GM19025 (cell line): Measurements from ENCODE around the gene DLG1.

Source experiments
- ATAC-seq: cut with Tn5 transposase; IDR thresholded peaks from one replicate; pipeline ENCODE4 v1.9.1; 2021; ENCODE audit warnings: mild to moderate bottlenecking, low read depth, moderate library complexity; ENCODE audit not compliant: unreplicated experiment

The DLG1 gene

DNA sequence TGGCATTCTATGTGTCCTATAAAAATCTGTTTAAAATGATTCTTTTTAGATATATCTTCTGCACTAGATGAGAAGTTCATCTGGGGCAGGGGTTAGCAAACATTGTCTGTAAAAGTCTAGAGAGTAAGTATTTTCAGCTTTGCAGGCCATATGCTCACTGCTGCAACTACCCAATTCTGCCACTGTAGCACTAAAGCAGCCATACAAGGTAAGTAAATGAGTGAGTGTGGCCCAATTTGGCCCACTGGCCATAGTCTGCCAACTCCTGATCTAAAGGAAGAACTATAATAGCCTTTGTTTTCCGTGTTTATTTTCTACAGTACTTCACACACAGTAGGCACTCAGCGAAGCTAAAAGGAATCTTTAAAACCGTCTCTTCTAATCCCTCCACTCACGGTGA, 42.3 kb downstream of the DLG1 start:
- no peak for ATAC-seq

DNA sequence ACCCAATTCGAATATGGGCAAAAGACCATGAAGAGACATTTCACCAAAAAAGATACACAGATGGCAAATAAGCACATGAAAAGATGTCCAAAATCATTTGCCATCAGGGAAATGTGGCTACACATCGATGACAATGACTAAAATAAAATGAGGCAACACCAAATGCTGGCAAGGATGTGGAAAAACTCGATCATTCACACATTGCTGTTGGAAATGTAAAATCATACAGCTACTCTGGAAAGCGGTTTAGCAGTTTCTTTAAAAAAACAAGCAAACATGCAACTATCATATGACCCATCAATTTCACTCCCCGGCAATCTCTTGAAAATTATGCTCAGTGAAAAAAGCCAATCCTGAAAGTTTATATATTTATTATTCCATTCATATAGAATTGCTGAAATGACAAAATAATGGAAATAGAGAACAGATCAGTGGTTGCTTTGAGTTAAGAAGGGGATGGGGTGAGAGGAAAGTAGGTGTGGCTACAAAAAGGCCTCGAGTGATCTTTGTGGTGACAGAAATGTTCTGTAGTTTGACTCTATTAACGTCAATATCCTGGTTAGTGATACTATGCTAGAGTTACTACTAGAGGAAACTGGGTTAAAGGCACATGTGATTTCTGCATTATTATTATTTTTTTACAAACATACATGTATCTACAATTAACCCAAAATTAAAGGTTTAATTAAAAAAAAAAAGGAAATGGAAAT, 45.0 kb downstream of the DLG1 start:
- no peak for ATAC-seq

DNA sequence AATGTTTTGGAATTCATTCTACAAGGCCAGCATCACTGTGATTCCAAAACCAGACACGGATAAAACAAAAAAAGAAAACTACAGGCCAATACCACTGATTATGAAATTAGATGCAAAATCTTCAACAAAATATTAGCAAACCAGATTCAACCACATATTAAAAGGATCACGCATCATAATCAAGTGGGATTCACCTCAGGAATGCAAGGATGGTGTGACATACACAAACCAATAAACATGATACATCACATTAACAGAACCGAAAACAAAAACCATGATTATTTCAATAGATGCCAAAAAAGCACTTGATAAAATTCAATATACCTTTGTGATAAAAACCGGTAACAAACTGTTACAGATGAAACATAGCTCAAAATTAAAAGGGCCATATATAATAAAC, 48.9 kb downstream of the DLG1 start:
- no peak for ATAC-seq

DNA sequence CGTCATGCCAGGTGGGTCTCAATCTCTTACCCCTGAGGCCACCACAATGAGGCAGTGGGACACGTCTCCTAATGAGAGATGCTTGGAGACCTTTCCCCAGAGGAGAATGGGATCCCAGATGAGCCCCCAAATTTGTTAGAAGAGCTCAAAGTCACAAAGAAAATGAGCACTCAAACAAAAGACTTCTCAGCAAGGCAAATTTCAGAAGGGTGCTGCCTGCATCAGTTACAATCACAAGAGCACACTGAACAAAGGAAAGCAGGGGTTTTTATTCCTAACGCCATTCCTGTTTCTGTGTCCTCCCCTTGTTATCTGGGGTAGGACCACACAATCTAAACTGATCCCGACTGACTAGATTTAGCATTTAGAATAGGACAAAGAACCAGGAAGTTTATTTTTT, 50.1 kb downstream of the DLG1 start:
- no peak for ATAC-seq

DNA sequence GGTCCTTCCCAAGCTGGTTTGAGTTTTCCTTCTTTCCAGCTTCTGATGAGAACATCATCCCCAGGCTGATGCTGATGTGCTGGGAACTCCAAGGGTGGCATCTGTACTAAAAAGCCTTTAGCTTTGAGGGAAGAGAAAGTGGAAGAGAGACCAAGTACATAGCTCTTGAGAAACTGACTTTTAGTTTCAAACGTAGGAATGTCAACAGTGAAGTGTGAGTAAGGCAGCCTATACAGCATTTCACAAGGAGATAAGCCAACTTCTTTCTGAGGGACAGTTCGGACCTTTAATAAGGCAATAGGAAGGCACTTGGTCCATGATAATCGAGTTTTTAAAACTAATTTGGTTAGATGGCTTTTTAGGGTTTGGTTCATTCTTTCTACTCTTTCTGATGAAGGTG, 53.7 kb downstream of the DLG1 start:
- no peak for ATAC-seq

DNA sequence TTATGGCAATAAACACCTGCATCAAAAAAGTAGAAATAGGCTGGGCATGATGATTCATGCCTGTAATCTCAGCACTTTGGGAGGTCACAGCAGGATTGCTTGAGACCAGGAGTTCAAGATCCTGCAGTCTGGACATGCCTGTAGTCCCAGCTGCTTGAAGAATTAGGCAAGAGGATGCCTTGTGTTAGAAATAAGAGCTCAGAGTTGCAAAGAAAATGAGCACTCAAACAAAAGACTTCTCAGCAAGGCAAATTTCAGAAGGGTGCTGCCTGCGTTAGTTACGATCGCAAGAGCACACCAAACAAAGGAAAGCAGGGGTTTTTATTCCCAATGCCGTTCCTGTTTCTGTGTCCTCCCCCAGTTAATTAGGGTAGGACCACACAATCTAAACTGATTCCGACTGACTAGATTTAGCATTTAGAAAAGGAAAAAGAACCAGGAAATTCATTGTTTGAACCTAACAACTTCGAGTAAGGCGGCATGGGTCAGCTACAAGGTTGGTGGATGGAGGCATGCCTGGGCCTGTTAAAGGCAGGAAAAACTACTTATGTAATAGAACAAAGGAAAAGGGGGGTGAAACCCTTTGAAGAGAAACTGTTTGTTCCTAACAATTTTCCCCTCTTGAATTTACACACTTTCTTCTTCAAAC, 55.5 kb downstream of the DLG1 start:
- ATAC-seq, result no peak

DNA sequence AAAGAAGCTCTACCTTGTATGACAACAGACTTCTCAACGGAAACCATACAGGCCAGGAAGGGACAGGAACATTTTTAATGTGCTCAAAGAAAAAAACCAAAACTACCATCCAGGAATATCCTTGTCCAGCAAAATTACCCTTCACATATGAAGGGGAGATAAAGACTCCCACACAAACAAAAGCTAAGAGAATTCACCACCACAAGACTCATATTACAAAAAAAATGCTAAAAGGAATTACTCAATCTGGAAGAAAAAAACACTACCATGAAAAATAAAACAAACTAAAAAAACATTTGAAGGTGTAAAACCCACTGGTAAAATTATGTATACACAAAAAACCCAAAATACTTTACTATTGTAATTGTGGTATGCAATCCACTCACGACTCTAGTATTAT, 57.2 kb downstream of the DLG1 start:
- ATAC-seq, result no peak

DNA sequence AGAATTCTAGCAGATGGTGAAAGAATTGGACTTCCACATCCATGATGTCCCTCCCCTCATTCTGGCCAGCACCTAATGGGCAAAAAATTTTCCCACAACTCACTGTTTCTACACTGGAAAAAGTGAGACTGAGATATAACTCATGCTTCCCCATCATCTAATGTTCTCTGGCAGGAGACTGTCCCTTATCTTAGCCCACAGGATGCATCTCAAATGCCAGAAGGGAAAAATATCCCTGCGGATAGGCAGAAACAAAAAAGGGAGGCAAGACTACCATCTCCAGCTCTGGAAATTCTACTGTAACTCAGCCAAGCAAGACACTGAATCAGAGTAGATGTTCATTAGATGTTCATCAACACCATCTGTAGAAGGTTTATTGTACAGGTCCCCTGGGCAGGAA, 58.6 kb downstream of the DLG1 start:
- ATAC-seq, result no peak

DNA sequence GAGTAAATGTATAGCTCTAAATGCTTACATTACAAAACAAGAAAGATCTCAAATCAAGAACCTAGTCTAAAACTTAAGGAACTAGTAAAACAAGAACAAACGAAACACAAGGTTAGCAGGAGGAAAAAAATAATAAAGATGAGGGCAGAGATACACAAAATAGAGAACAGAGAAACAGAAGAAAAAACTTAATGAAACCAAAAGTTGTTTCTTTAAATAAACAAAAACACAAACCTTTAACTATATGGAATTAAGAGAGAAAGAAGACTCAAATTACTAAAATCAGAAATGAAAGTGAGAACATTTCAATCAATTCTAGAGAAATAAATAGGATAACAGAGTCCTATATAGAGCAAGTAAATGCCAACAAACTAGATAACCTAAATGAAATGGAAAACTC, 59.6 kb downstream of the DLG1 start:
- no peak for ATAC-seq

DNA sequence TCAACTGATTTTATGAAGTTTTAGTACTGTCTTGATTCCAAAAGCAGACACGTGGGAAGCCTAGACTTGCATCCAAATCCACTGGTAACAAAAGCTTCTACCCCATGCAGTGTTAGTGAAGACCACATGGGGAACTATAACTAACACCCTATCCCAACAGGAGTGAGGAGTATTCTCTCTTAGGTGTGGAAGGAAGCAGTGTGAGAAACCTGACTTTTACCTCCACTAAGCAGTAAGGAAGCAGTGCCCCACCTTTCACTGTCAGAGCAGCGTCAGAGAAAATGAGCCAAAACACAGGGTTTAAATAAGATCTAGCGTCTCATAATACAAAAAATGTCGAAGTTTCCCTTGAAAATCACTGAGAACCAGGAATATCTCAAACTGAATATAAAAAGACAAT, 60.5 kb downstream of the DLG1 start:
- no peak for ATAC-seq

DNA sequence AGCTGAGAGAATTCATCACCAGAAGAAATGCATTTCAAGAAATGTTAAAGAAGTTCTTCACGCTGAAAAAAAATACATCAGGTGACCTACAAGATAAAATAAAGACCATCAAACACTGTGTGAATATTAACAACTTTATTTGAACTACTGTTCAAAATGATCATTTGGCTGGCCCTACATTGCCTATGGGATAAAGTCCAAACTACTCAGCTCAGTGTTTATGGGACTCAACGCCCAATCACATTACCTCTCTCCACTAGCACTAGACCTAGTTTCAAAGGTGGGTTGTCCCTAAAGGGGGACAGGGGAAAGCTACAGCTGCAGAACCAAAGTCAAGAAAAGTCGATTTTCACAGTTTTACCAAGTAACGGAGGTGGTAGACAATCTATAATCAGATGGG, 62.0 kb downstream of the DLG1 start:
- no peak for ATAC-seq

DNA sequence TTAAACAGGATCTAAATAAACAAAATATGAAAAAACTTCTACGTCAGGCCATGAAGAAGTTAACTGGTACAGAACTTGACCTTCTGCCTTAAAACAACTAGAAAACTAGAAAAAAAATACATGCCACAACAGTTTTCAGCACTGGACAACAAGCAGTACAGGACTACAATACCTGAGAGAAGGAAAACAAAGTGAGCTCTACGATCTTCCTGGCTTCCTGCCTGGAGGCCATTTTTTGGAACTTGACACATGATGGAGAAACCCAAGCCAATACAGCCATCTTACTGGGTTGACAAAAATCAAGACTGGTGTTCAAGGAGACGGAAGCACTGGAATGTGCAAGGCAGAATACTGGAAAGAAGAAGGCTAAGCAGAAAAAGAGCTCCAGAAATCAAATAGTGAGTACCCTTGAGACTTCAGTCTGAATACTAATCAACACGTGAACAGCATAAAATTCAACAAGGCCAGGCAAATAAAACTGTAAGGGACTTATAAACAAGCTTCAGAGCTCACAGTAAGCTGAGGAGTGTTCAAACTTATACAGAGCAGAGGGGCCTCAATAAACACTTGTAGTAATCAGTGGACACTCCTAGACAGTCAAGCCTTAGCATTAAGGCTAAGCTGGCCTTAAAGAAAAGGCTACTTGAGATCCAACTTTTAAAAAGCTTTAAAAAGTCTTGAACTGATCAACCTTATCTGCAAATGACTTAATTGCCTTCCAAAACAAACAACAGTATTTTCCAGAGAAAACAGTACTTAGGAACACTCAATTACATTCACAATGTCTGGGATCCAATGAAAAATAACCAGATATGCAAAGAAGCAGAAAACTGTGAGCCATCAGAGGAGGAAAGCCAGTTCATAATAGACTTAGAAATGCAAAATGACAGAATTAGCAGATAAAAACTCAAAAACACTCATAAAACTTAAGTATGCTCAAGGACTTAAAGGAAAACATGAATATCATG, 63.2 kb downstream of the DLG1 start:
- no peak for ATAC-seq

DNA sequence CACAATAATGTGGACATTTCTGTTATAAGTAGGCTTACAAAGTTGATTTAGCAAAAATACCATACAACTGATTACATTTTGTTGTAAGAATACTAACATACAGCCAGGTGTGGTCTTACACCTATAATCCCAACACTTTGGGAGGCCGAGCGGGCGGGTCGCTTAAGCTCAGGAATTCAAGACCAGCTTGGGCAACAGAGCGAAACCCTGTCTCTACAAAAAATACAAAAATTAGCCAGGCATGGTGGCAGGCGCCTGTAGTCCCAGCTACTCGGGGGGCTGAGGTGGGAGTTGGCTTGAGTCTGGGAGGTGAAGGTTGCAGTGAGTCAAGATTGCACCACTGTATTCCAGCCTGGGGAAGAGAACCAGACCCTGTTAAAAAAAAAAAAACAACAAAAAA, 67.1 kb downstream of the DLG1 start:
- ATAC-seq, result no peak

DNA sequence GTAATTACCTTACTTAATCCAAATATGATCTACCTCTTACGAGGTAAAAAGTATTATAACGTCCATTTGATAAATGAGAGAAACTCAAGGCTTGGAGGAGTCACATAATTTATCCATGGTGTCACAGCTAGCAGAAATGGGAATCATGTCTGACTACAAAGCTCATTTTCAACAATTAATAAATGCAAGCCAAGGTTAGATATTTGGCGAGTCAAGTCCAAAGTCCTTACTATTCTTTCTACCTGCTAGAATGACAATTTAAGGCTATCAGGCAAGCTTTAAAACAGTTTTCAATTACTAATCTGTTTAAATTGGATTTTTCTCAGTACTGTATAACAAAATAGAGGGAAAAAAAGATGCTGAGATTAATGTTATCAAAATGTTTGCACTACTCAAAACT, 68.6 kb downstream of the DLG1 start:
- ATAC-seq, result no peak

DNA sequence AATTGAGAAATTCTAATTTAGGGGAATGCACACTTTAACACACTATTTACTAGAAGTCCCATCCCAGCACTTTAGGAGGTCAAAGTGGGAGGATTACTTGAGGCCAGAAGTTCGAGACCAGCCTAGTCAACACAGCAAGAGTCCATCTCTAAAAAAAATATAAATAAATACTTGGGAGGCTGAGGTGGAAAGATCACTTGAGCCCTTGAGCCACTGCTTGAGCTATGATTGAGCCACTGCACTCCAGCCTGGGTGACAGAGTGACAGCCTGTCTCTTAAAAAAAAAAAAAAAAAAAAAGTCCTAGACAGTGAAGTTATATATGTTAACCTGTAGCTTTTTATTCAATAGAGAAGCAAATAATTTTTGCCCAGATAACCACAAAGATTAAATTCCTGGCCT, 69.2 kb downstream of the DLG1 start:
- no peak for ATAC-seq

DNA sequence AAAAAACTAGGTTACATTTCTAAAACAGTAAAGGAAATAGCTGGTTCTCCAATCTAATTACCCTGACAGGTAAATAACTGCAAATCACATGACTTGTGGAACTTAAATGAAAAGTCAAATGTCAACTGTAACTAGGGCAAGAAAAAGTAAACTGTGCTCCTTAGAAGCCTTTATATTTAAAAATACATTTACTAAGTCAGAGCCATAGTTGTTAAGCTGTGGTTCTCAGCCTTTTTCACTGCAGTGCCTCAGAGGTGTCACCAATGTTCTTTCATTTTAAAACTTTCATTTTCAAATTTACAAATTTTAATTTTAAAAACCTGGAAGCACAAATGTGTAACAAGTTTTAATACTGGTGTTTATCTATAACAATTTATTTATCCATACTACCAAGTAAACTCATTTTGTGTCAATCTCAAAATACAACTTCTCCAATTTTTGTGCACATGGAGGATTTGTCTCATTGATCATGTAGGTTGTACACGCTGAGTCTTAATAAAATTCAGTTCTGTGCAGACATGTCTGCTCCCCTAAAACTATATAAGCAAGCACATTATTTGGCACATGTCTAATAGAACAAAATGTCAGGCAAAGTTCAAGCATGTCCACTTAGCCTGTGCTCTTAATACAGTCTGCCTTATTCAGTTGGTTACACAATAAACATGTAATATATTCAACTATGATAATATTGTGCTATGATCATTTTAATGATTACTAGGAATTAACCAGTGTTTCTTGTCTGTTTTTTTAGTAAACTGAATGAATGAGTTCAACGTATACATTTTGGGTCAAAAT, 70.4 kb downstream of the DLG1 start:
- ATAC-seq, result no peak

DNA sequence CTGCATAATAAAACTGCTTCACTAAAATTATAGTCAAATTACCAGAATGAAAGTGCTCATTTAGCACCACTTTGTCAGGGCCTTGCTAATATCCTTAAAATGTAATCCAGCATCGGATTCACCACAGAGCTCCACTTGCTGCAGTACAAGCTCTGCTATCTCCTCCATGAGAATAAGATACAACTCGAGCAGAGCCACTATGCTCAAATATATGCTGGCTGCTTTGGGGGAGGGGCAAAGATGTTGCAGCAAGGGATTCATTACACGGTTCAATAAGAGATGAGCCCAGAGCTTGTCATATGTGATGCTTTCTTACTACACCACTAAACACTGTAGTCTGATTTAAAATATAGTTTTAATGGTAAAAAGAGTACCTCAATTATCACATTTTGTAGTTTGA, 72.2 kb downstream of the DLG1 start:
- ATAC-seq, result no peak

DNA sequence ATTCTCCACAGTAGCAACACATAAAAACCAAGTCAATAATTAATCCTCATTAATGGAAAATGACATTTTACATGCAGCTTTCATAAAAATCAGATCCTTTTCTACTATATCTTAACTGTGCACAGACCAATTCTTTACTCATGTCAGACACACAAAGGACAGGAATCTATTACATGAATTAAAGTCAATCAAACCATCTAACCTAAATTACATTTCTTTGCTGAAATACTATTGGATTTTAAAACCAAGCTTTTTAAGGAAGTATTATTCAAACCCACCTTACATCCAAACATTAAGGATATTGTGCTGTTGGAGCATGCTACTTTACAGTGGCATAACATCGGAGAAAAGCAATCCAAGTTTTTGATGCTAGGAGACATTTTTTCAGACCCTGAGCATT, 72.8 kb downstream of the DLG1 start:
- no peak for ATAC-seq

DNA sequence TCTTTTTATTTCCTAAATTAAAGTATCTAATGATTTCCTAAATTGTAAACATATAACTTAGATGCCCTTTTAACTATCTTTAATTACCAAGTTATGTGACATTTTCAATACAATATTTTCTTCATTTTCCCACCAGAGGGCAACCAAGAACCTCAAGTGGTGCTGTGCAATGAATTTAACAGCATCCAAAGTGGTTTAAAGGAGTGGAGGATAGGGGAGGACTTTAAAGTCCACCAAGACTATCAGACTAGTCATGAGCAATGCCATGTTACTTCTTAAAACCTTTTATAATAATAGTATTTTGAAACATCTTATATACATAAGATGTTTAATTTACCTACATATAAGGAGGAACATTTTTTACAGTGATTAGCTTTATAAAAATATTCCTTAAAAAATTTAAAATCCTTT, 74.4 kb downstream of the DLG1 start:
- no peak for ATAC-seq

DNA sequence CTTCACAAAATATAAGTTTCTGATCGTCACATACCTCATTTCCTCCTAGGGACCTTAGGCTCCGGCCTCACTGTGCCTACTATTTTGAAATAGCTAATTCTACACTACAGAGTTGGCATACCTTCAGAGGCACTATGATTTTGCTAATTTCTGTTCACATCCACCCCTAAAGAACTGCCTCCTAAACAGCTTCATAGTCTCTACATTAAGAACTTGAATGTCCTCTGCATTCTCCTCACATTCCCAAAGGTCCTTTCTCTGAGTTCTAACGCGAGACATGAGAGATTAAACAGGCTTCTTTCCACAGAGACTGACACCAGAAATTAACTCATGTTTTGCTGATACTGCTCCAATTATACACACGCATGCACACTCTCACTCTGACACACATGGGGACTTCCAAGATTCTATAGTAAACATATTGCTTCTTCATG, 75.5 kb downstream of the DLG1 start:
- no peak for ATAC-seq

DNA sequence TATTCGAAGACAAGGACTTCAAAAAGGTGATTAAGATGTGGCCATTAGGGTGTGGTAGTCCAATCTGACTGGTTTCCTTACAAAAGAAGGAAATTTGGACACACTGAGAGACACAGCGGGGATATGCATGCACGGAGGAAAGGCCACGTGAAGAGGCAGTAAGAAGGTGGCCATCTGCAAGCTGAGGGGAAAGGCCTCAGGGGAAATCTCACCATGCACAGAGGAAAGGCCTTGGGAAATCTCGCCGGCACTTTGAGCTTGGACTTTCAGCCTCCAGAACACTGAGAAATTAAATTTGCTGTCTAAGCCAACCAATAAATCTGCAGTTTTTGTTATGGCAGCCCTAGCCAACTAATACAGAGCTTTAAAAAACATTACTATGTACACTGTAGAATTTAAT, 78.8 kb downstream of the DLG1 start:
- no peak for ATAC-seq
